Measurements from ENCODE around the gene CD28.
A peak's percentile ranks its signal among the peaks of the same experiment; 100 is the strongest.
"Not testable (repeated sequence)": the region's sequence is repeated elsewhere in the genome, so short reads cannot be mapped to it uniquely, and the experiment has no call there.

CD28 gene

GRCh38 chr2:203780231-203780630 lies 73.8 kb downstream of the CD28 start:
- no peak overlapping the region for H3K4me3 ChIP-seq (ENCODE audit: low read depth, low read length)
- no peak for DNase-seq (ENCODE audit: low read depth, low spot score)
- TF ChIP-seq, protein P1, sequence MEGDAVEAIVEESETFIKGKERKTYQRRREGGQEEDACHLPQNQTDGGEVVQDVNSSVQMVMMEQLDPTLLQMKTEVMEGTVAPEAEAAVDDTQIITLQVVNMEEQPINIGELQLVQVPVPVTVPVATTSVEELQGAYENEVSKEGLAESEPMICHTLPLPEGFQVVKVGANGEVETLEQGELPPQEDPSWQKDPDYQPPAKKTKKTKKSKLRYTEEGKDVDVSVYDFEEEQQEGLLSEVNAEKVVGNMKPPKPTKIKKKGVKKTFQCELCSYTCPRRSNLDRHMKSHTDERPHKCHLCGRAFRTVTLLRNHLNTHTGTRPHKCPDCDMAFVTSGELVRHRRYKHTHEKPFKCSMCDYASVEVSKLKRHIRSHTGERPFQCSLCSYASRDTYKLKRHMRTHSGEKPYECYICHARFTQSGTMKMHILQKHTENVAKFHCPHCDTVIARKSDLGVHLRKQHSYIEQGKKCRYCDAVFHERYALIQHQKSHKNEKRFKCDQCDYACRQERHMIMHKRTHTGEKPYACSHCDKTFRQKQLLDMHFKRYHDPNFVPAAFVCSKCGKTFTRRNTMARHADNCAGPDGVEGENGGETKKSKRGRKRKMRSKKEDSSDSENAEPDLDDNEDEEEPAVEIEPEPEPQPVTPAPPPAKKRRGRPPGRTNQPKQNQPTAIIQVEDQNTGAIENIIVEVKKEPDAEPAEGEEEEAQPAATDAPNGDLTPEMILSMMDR (IDR thresholded peaks at IDR 0.05; ENCODE audit: insufficient read depth, low read length, missing control alignments) = no peak
- ChIA-PET POLR2A (no interaction called here), CTCF (interaction anchor here (0.9 to 4.1 kb wide), 2 partner anchors 14 to 30 kb away, joined by 3 to 25 read pairs; no protein-coding TSS in a partner anchor)

- TF ChIP-seq, protein P1 (IDR thresholded peaks at IDR 0.05; ENCODE audit: insufficient read depth, low read length, missing control alignments) = no peak
- ChIA-PET POLR2A (interaction anchor here (1.0 to 3.3 kb wide), 2 partner anchors 22 to 27 kb away, joined by 4 to 25 read pairs; no protein-coding TSS in a partner anchor), CTCF (interaction anchor here (0.7 to 4.6 kb wide), 9 partner anchors 8 to 327 kb away, joined by 3 to 25 read pairs (median 5); no protein-coding TSS in a partner anchor)
- no peak overlapping the region for H3K4me3 ChIP-seq (ENCODE audit: low read depth, low read length)
- no peak for DNase-seq (ENCODE audit: low read depth, low spot score)
Measured at GRCh38 chr2:203781151-203781550, 74.7 kb downstream of the CD28 start.

GRCh38 chr2:203782262-203782976 lies 76.0 kb downstream of the CD28 start:
- ChIA-PET CTCF (interaction anchor here (0.7 to 4.6 kb wide), 23 partner anchors 7 to 329 kb away, joined by 3 to 25 read pairs (median 5); no protein-coding TSS in a partner anchor), POLR2A (interaction anchor here (1.0 to 3.3 kb wide), 4 partner anchors 21 to 42 kb away, joined by 3 to 25 read pairs (median 4); no protein-coding TSS in a partner anchor)
- no peak overlapping the region for H3K4me3 ChIP-seq (ENCODE audit: low read depth, low read length)
- TF ChIP-seq, protein P1 (IDR thresholded peaks at IDR 0.05; ENCODE audit: insufficient read depth, low read length, missing control alignments) = peak; percentile 82
- peak; percentile 92 for DNase-seq (ENCODE audit: low read depth, low spot score)

- TF ChIP-seq, protein P1 (IDR thresholded peaks at IDR 0.05; ENCODE audit: insufficient read depth, low read length, missing control alignments) = no peak
- ChIA-PET POLR2A (interaction anchor here (0.7 to 3.3 kb wide), 10 partner anchors 9 to 248 kb away, joined by 3 to 25 read pairs (median 3); partner anchors contain the start of gene RAPH1), CTCF (interaction anchor here (0.7 to 4.6 kb wide), 18 partner anchors 9 to 320 kb away, joined by 3 to 25 read pairs (median 5); no protein-coding TSS in a partner anchor)
- DNase-seq (ENCODE audit: low read depth, low spot score) = peak; percentile 97
- H3K4me3 ChIP-seq (ENCODE audit: low read depth, low read length) = no peak overlapping the region
Measured at GRCh38 chr2:203783496-203784203, 77.2 kb downstream of the CD28 start.

- ChIA-PET POLR2A (interaction anchor here (1.4 to 1.8 kb wide), 2 partner anchors 20 to 27 kb away, joined by 3 to 20 read pairs; no protein-coding TSS in a partner anchor), CTCF (interaction anchor here (2.3 to 4.6 kb wide), 3 partner anchors 8 to 24 kb away, joined by 12 to 23 read pairs (median 16); no protein-coding TSS in a partner anchor)
- H3K4me3 ChIP-seq (ENCODE audit: low read depth, low read length); DNase-seq (ENCODE audit: low read depth, low spot score): not testable (repeated sequence)
Measured at GRCh38 chr2:203784710-203785270, 78.4 kb downstream of the CD28 start.

- POLR2A ChIA-PET; H3K4me3 ChIP-seq (ENCODE audit: low read depth, low read length); DNase-seq (ENCODE audit: low read depth, low spot score): not testable (repeated sequence)
- CTCF ChIA-PET = interaction anchor here (4.6 kb wide), 1 partner anchor 7 kb away, joined by 23 read pairs; no protein-coding TSS in a partner anchor
Measured at GRCh38 chr2:203785391-203786110, 79.1 kb downstream of the CD28 start.
